ENCODE measurements around the gene CLRN2.

DNA sequence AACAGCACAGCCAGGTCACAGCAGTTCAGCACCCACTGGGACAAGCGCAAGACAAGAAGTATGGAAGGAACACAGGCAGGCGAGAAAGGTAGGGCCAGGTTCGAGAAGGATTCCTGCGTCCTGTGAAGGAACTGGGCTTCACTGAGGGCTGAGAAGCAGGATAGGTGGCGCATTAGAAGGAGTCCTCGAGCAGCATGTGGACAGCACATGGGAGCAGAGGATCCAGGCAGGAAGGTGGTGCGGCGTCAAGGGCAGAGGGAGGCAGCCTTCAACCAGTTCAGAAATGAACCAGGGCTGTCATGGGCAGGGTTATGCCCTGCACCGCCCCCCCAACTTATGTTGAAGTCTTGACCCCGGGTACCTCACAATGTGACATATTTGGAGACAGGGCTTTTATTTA, 31.3 kb downstream of the CLRN2 start:
- no peak for TF ChIP-seq YY1 (IDR thresholded peaks at IDR 0.05; ENCODE audit: insufficient read depth, insufficient read length)
- no peak for TF ChIP-seq ZNF274 (IDR thresholded peaks at IDR 0.05; ENCODE audit: low read depth, low read length)
